Duodenal mucosa (tissue), 2 donors: Measurements from ENCODE around the gene MPG.

ENCODE experiments used
- H3K27ac ChIP-seq: one replicate; pipeline ENCODE4 v1.7.0; 2013; ENCODE audit warnings: low read depth, low read length
- H3K27me3 ChIP-seq, 2 donors: one replicate each; pipeline ENCODE4 v1.7.0; 2013; ENCODE audit warnings: low read length in 2 of 2, control low read depth in 1 of 2; ENCODE audit not compliant: insufficient read depth in 2 of 2, control insufficient read depth in 1 of 2
- H3K36me3 ChIP-seq, 2 donors: one replicate each; pipeline ENCODE4 v1.7.0; 2013; ENCODE audit warnings: low read length in 2 of 2, control low read depth in 1 of 2; ENCODE audit not compliant: insufficient read depth in 2 of 2, control insufficient read depth in 1 of 2
- H3K4me1 ChIP-seq, 2 donors: one replicate each; pipeline ENCODE4 v1.7.0; 2013; ENCODE audit warnings: low read length in 2 of 2, control low read depth in 1 of 2; ENCODE audit not compliant: insufficient read depth in 2 of 2, control insufficient read depth in 1 of 2
- H3K4me3 ChIP-seq, 2 donors: one replicate each; pipeline ENCODE4 v1.7.0; 2013; ENCODE audit warnings: low read length in 2 of 2, low read depth in 1 of 2
- H3K9ac ChIP-seq, 2 donors: one replicate each; pipeline ENCODE4 v1.7.0; 2013; ENCODE audit warnings: low read length in 2 of 2, low read depth in 1 of 2
- H3K9me3 ChIP-seq, 2 donors: one replicate each; pipeline ENCODE4 v1.7.0; 2013; ENCODE audit warnings: low read length in 2 of 2, control low read depth in 1 of 2; ENCODE audit not compliant: control insufficient read depth in 1 of 2

The MPG gene

GRCh38 chr16:66309-67182 is 11.5 kb upstream of the MPG start:
- Histone ChIP-seq H3K36me3 (peaks cover 0 to 7% of the 10 kb centered on the region in 2 donors), H3K4me3 (no peak overlapping the region), H3K9ac (no peak overlapping the region), H3K9me3 (no peaks in the 10 kb centered on the region), H3K27ac (no peak overlapping the region), H3K27me3 (no peaks in the 10 kb centered on the region), H3K4me1 (peaks cover 5 to 7% of the 10 kb centered on the region in 2 donors)

- Histone ChIP-seq H3K27ac (no peak overlapping the region), H3K4me3 (no peak overlapping the region), H3K9me3 (no peaks in the 10 kb centered on the region), H3K36me3 (peaks cover 0 to 7% of the 10 kb centered on the region in 2 donors), H3K4me1 (peaks cover 7 to 11% of the 10 kb centered on the region in 2 donors), H3K27me3 (no peaks in the 10 kb centered on the region), H3K9ac (no peak overlapping the region)
These were observed 10.7 kb upstream of the MPG start for GRCh38 chr16:67183-67791.

- no peak overlapping the region for H3K27ac ChIP-seq
- H3K9ac ChIP-seq, result no peak overlapping the region
- no peak overlapping the region for H3K4me3 ChIP-seq
- H3K36me3 ChIP-seq, result peaks cover 0 to 7% of the 10 kb centered on the region in 2 donors
- no peaks in the 10 kb centered on the region for H3K9me3 ChIP-seq
- H3K27me3 ChIP-seq, result peaks cover 0 to 5% of the 10 kb centered on the region in 2 donors
- peaks cover 12 to 17% of the 10 kb centered on the region in 2 donors for H3K4me1 ChIP-seq
These were observed 9.9 kb upstream of the MPG start for GRCh38 chr16:67884-68789.

- no peak overlapping the region for H3K27ac ChIP-seq
- H3K4me3 ChIP-seq, result no peak overlapping the region
- no peak overlapping the region for H3K9ac ChIP-seq
- no peaks in the 10 kb centered on the region for H3K9me3 ChIP-seq
- H3K36me3 ChIP-seq, result peaks cover 0 to 5% of the 10 kb centered on the region in 2 donors
- peaks cover 0 to 6% of the 10 kb centered on the region in 2 donors for H3K27me3 ChIP-seq
- H3K4me1 ChIP-seq, result peaks cover 12 to 17% of the 10 kb centered on the region in 2 donors
These were observed 8.8 kb upstream of the MPG start for GRCh38 chr16:69181-69580.

GRCh38 chr16:71210-71539 is 6.8 kb upstream of the MPG start:
- Histone ChIP-seq H3K9me3 (no peaks in the 10 kb centered on the region), H3K27ac (peak overlapping the region; percentile 34), H3K4me3 (peak overlapping the region; percentile 7 to 65), H3K27me3 (peaks cover 0 to 6% of the 10 kb centered on the region in 2 donors), H3K9ac (no peak overlapping the region), H3K36me3 (no peaks in the 10 kb centered on the region), H3K4me1 (peaks cover 19 to 21% of the 10 kb centered on the region in 2 donors)

GRCh38 chr16:71540-72401 is 6.3 kb upstream of the MPG start:
- Histone ChIP-seq H3K4me1 (peaks cover 24 to 27% of the 10 kb centered on the region in 2 donors), H3K27me3 (peaks cover 0 to 6% of the 10 kb centered on the region in 2 donors), H3K27ac (no peak overlapping the region), H3K36me3 (no peaks in the 10 kb centered on the region), H3K9me3 (no peaks in the 10 kb centered on the region), H3K9ac (peak overlapping the region in 1 of 2 donors; percentile 43), H3K4me3 (peak overlapping the region; percentile 64 to 65)

GRCh38 chr16:72561-73548 is 5.2 kb upstream of the MPG start, which contains the start of gene RHBDF1:
TSS of gene RHBDF1 (minus strand) at chr16:72631. CDS start at chr16:65015, 7,616 bp downstream.
- Histone ChIP-seq H3K4me1 (peaks cover 34 to 35% of the 10 kb centered on the region in 2 donors), H3K27me3 (peaks cover 0 to 6% of the 10 kb centered on the region in 2 donors), H3K9me3 (no peaks in the 10 kb centered on the region), H3K9ac (peak within 1 kb of the TSS in 1 of 2 donors; percentile 43), H3K4me3 (peak within 1 kb of the TSS; percentile 64 to 65), H3K27ac (no peak within 1 kb of the TSS), H3K36me3 (no peaks in the 10 kb centered on the region)

- Histone ChIP-seq H3K36me3 (no peaks in the 10 kb centered on the region), H3K27ac (no peak overlapping the region), H3K4me1 (peaks cover 40 to 43% of the 10 kb centered on the region in 2 donors), H3K9me3 (no peaks in the 10 kb centered on the region), H3K9ac (no peak overlapping the region), H3K4me3 (no peak overlapping the region), H3K27me3 (peaks cover 0 to 6% of the 10 kb centered on the region in 2 donors)
These were observed 3.8 kb upstream of the MPG start for GRCh38 chr16:74051-74746.
